Muscle layer of duodenum (tissue), 2 donors: Measurements from ENCODE around the gene HBEGF.

ENCODE experiments used
- H3K27ac ChIP-seq: one replicate; pipeline ENCODE4 v1.7.0; 2013; ENCODE audit warnings: mild to moderate bottlenecking, low read length
- H3K27me3 ChIP-seq: one replicate; pipeline ENCODE4 v1.7.0; 2013; ENCODE audit warnings: low read depth, mild to moderate bottlenecking, control low read depth, low read length
- H3K36me3 ChIP-seq, 2 donors: one replicate each; pipeline ENCODE4 v1.7.0; 2013; ENCODE audit warnings: low read length in 2 of 2, control low read depth in 1 of 2, mild to moderate bottlenecking in 1 of 2; ENCODE audit not compliant: insufficient read depth in 2 of 2, control insufficient read depth in 1 of 2
- H3K4me1 ChIP-seq, 2 donors: one replicate each; pipeline ENCODE4 v1.7.0; 2013; ENCODE audit warnings: low read length in 2 of 2, mild to moderate bottlenecking in 2 of 2, control low read depth in 1 of 2, moderate library complexity in 1 of 2; ENCODE audit not compliant: insufficient read depth in 2 of 2, control insufficient read depth in 1 of 2
- H3K4me3 ChIP-seq, 2 donors: one replicate each; pipeline ENCODE4 v1.7.0; 2013; ENCODE audit warnings: low read length in 2 of 2, low read depth in 1 of 2, mild to moderate bottlenecking in 1 of 2
- H3K9me3 ChIP-seq, 2 donors: one replicate each; pipeline ENCODE4 v1.7.0; 2013; ENCODE audit warnings: low read length in 2 of 2, control low read depth in 1 of 2, mild to moderate bottlenecking in 1 of 2; ENCODE audit not compliant: control insufficient read depth in 1 of 2
- donor health status: healthy.

The HBEGF gene

GRCh38 chr5:140360101-140360500 is 13.7 kb upstream of the HBEGF start, which contains the start of gene SLC4A9:
Gene SLC4A9 (plus strand): TSS chr5:140360194. CDS start chr5:140360237, 43 bp downstream.
- no peaks in the 10 kb centered on the region for H3K36me3 ChIP-seq
- no peak within 1 kb of the TSS for H3K27ac ChIP-seq
- H3K4me1 ChIP-seq = peaks cover 0 to 11% of the 10 kb centered on the region in 2 donors
- no peaks in the 10 kb centered on the region for H3K9me3 ChIP-seq
- no peaks in the 10 kb centered on the region for H3K27me3 ChIP-seq
- H3K4me3 ChIP-seq = no peak within 1 kb of the TSS

- H3K4me3 ChIP-seq = no peak overlapping the region
- peaks cover 0 to 11% of the 10 kb centered on the region in 2 donors for H3K4me1 ChIP-seq
- H3K9me3 ChIP-seq = no peaks in the 10 kb centered on the region
- H3K27me3 ChIP-seq = no peaks in the 10 kb centered on the region
- H3K27ac ChIP-seq = no peak overlapping the region
- no peaks in the 10 kb centered on the region for H3K36me3 ChIP-seq
Observed at GRCh38 chr5:140358738-140359310, 12.4 kb upstream of the HBEGF start.

- H3K27ac ChIP-seq = no peak overlapping the region
- peaks cover 0 to 6% of the 10 kb centered on the region in 2 donors for H3K4me1 ChIP-seq
- H3K4me3 ChIP-seq = peak overlapping the region; percentile 19 to 36
- H3K27me3 ChIP-seq = no peaks in the 10 kb centered on the region
- H3K9me3 ChIP-seq = no peaks in the 10 kb centered on the region
- H3K36me3 ChIP-seq = no peaks in the 10 kb centered on the region
Observed at GRCh38 chr5:140357726-140358093, 11.3 kb upstream of the HBEGF start.

GRCh38 chr5:140356853-140357725 is 10.7 kb upstream of the HBEGF start:
- Histone ChIP-seq H3K4me1 (peaks cover 0 to 6% of the 10 kb centered on the region in 2 donors), H3K4me3 (peak overlapping the region; percentile 19 to 36), H3K27me3 (no peaks in the 10 kb centered on the region), H3K36me3 (no peaks in the 10 kb centered on the region), H3K27ac (no peak overlapping the region), H3K9me3 (no peaks in the 10 kb centered on the region)

- Histone ChIP-seq H3K27ac (no peak overlapping the region), H3K27me3 (no peaks in the 10 kb centered on the region)
Observed at GRCh38 chr5:140355546-140355945, 9.1 kb upstream of the HBEGF start.

GRCh38 chr5:140351609-140352334 is 5.4 kb upstream of the HBEGF start:
- H3K9me3 ChIP-seq = no peaks in the 10 kb centered on the region

More at GRCh38 chr5:140355546-140355945, 9.1 kb upstream of the HBEGF start:
- no peak overlapping the region for H3K4me3 ChIP-seq
- no peaks in the 10 kb centered on the region for H3K9me3 ChIP-seq
- no peaks in the 10 kb centered on the region for H3K36me3 ChIP-seq
- H3K4me1 ChIP-seq = peaks cover 0 to 6% of the 10 kb centered on the region in 2 donors

GRCh38 chr5:140349244-140349643 is 2.8 kb upstream of the HBEGF start:
- Histone ChIP-seq H3K27me3 (no peaks in the 10 kb centered on the region), H3K36me3 (no peaks in the 10 kb centered on the region), H3K4me3 (no peak overlapping the region), H3K9me3 (no peaks in the 10 kb centered on the region), H3K27ac (no peak overlapping the region), H3K4me1 (peaks cover 9 to 22% of the 10 kb centered on the region in 2 donors)

More at GRCh38 chr5:140351609-140352334, 5.4 kb upstream of the HBEGF start:
- no peaks in the 10 kb centered on the region for H3K27me3 ChIP-seq
- H3K4me1 ChIP-seq = peaks cover 8 to 9% of the 10 kb centered on the region in 2 donors
- H3K27ac ChIP-seq = no peak overlapping the region
- H3K4me3 ChIP-seq = no peak overlapping the region
- H3K36me3 ChIP-seq = no peaks in the 10 kb centered on the region

- no peaks in the 10 kb centered on the region for H3K9me3 ChIP-seq
- H3K36me3 ChIP-seq = no peaks in the 10 kb centered on the region
- no peaks in the 10 kb centered on the region for H3K27me3 ChIP-seq
- no peak overlapping the region for H3K27ac ChIP-seq
- peaks cover 9 to 23% of the 10 kb centered on the region in 2 donors for H3K4me1 ChIP-seq
- H3K4me3 ChIP-seq = no peak overlapping the region
Observed at GRCh38 chr5:140348104-140348503, 1.7 kb upstream of the HBEGF start.

GRCh38 chr5:140347360-140347759 is 957 bp upstream of the HBEGF start:
- Histone ChIP-seq H3K9me3 (no peaks in the 10 kb centered on the region), H3K27me3 (no peaks in the 10 kb centered on the region), H3K36me3 (peaks cover under 1 to 4% of the 10 kb centered on the region in 2 donors), H3K4me3 (peak overlapping the region; percentile 54 to 60), H3K4me1 (peaks cover 9 to 26% of the 10 kb centered on the region in 2 donors), H3K27ac (peak overlapping the region; percentile 74)

GRCh38 chr5:140345919-140346347 is 470 bp downstream of the HBEGF start:
- peak overlapping the region; percentile 70 for H3K27ac ChIP-seq
- peak overlapping the region; percentile 60 to 72 for H3K4me3 ChIP-seq
- peaks cover 9 to 36% of the 10 kb centered on the region in 2 donors for H3K4me1 ChIP-seq
- H3K36me3 ChIP-seq = peaks cover 6 to 9% of the 10 kb centered on the region in 2 donors
- no peaks in the 10 kb centered on the region for H3K9me3 ChIP-seq
- H3K27me3 ChIP-seq = no peaks in the 10 kb centered on the region
